ENCODE measurements around the gene OR56B4. TPM values are rescaled to one million over a fixed set of nuclear protein-coding genes. Genes with fewer than 3 reads are reported as not detected.
"Not testable (repeated sequence)": the region's sequence is repeated elsewhere in the genome, so short reads cannot be mapped to it uniquely, and the experiment has no call there.

OR56B4 gene, protein sequence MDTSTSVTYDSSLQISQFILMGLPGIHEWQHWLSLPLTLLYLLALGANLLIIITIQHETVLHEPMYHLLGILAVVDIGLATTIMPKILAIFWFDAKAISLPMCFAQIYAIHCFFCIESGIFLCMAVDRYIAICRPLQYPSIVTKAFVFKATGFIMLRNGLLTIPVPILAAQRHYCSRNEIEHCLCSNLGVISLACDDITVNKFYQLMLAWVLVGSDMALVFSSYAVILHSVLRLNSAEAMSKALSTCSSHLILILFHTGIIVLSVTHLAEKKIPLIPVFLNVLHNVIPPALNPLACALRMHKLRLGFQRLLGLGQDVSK
- total RNA-seq (not detected), total RNA-seq (0 to 0.07 (median 0) reads per million in 29 experiments)
- total RNA-seq (2013), result not detected

DNA sequence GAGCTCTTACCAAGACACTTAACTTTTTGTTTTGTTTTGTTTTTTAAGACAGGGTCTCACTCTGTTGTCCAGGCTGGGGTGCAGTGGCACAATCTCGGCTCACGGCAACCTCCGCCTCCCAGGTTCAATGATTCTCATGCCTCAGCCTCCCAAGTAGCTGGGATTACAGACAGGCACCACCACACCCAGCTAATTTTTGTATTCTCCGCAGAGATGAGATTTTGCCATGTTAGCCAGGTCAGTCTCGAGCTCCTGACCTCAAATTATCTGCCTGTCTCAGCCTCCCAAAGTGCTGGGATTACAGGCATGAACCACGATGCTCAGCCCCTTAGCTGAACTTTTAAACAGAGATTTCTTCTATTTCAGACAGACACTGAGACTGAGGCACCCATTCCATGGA is at the start of gene OR56B4:
OR56B4 (plus strand) TSS at position 301 of the 400 bp plus-strand sequence; CDS start at position 396, 95 bp downstream.
- POLR2A ChIA-PET; H3K27ac ChIP-seq (ENCODE audit: low read length); H3K27ac Mint-ChIP-seq; H3K9me3 Mint-ChIP-seq; H3K27me3 ChIP-seq (replicated peaks in 1 of 2; ENCODE audit: control insufficient read depth in 2 of 2, extremely low read depth in 1 of 2, insufficient read depth in 2 of 2, low read length in 1 of 2); H3K9me3 ChIP-seq; H3K36me3 Mint-ChIP-seq; ATAC-seq (replicated peaks in 1 of 4); H3K4me3 ChIP-seq (ENCODE audit: control insufficient read depth in 1 of 2, extremely low read depth in 1 of 2, low read length in 1 of 2); DNase-seq; H3K4me1 ChIP-seq (ENCODE audit: control insufficient read depth in 1 of 2, extremely low read depth in 1 of 2, insufficient read depth in 2 of 2, low read length in 2 of 2); H3K4me3 Mint-ChIP-seq; H3K4me1 Mint-ChIP-seq; H3K36me3 ChIP-seq (ENCODE audit: control insufficient read depth in 2 of 2, extremely low read depth in 1 of 2, insufficient read depth in 1 of 2, low read length in 1 of 2): not testable (repeated sequence)
- 76% methylated on average over 6 of the region's 6 CpGs for WGBS (ENCODE audit: insufficient coverage)
- CTCF ChIA-PET, result interaction anchor here in 1 of 2 donors (0.6 kb wide), 1 partner anchor 235 kb away, joined by 3 read pairs; no protein-coding TSS in a partner anchor
- peaks cover 16 to 23% of the 10 kb centered on the region in 2 donors for H3K27me3 Mint-ChIP-seq

GRCh38 chr11:6061475-6061874 is 46.0 kb upstream of the OR56B4 start:
- no peak overlapping the region for H3K27ac Mint-ChIP-seq
- H3K27me3 Mint-ChIP-seq, result peaks cover 10 to 35% of the 10 kb centered on the region in 2 donors
- ChIA-PET POLR2A (no interaction called here), CTCF (no interaction called here)
- no peaks in the 10 kb centered on the region for H3K4me1 Mint-ChIP-seq
- 59% methylated on average over 2 of the region's 3 CpGs for WGBS (ENCODE audit: insufficient coverage)
- no peaks in the 10 kb centered on the region for H3K9me3 Mint-ChIP-seq
- no peak overlapping the region for H3K4me3 Mint-ChIP-seq
- Histone ChIP-seq H3K9me3 (no peaks in the 10 kb centered on the region), H3K27me3 (replicated peaks in 1 of 2; ENCODE audit: control insufficient read depth in 2 of 2, extremely low read depth in 1 of 2, insufficient read depth in 2 of 2, low read length in 1 of 2) (no peaks in the 10 kb centered on the region), H3K4me1 (ENCODE audit: control insufficient read depth in 1 of 2, extremely low read depth in 1 of 2, insufficient read depth in 2 of 2, low read length in 2 of 2) (no peaks in the 10 kb centered on the region), H3K27ac (ENCODE audit: low read length) (no peak overlapping the region), H3K36me3 (ENCODE audit: control insufficient read depth in 2 of 2, extremely low read depth in 1 of 2, insufficient read depth in 1 of 2, low read length in 1 of 2) (no peaks in the 10 kb centered on the region), H3K4me3 (ENCODE audit: control insufficient read depth in 1 of 2, extremely low read depth in 1 of 2, low read length in 1 of 2) (no peak overlapping the region)
- DNase-seq (no peak), ATAC-seq (replicated peaks in 1 of 4) (no peak)
- H3K36me3 Mint-ChIP-seq, result no peaks in the 10 kb centered on the region

DNA sequence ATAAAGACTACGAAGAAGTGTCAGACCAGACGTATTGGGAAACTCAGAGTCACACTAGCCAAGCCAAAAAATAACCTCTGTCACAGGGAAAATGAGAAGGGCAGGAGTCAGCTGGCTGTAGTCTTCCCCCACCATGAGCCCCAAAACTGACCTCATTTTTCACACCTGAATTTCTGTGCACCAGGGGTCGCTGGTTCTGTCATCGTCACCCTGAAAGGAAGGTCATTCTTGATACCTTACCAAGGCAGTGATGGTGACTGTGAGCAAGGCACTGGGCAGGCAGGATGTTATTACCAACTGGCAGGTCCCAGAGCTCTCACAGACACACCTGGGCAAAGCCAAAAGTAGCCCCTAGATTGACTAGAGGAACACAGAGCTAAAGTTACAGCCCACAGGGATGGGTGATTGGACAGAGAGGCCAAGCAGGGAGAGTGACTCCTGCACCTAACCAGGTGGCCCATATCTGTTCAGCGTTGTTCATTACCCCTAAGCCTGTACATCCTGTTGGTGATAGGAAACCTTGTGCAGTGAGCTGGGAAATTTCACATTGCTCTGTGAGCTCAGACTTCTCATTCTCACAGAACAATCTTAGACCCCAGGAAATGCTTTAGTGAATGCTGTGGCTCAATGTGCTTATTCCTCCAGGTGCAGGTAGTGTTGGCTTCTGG is 44.7 kb upstream of the OR56B4 start:
- no peaks in the 10 kb centered on the region for H3K27me3 ChIP-seq (replicated peaks in 1 of 2; ENCODE audit: control insufficient read depth in 2 of 2, extremely low read depth in 1 of 2, insufficient read depth in 2 of 2, low read length in 1 of 2)
- WGBS (ENCODE audit: insufficient coverage), result no CpG with 5 or more reads among the region's 5 CpGs

DNA sequence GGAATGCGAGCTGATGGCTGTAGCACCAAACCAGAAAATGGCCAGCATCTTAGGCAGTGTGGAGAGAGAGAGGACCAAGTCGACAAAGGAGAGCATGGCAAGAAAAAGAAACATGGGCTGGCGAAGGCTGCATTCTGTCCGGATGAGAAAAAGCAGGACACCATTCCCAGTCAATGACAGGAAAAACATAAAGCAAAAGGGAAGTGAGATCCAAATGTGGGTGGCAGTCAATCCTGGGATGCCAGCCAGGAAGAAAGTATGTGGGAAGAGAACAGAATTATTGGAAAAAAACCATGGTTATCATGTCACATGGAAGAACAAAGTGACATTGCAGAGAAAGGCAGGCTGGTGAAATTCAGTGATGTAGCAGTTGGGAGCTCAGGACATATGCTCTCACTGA is 40.0 kb upstream of the OR56B4 start:
- H3K4me3 ChIP-seq (ENCODE audit: control insufficient read depth in 1 of 2, extremely low read depth in 1 of 2, low read length in 1 of 2), result no peak overlapping the region
- H3K36me3 ChIP-seq (ENCODE audit: control insufficient read depth in 2 of 2, extremely low read depth in 1 of 2, insufficient read depth in 1 of 2, low read length in 1 of 2), result no peaks in the 10 kb centered on the region
- whole genome bisulfite sequencing (ENCODE audit: insufficient coverage), result 33% methylated on average over 1 of the region's 4 CpGs
- peaks cover 0 to 26% of the 10 kb centered on the region in 2 donors for H3K27me3 Mint-ChIP-seq
- no peaks in the 10 kb centered on the region for H3K4me1 ChIP-seq (ENCODE audit: control insufficient read depth in 1 of 2, extremely low read depth in 1 of 2, insufficient read depth in 2 of 2, low read length in 2 of 2)
- no peak for ATAC-seq (replicated peaks in 1 of 4)
- H3K4me3 Mint-ChIP-seq, result no peak overlapping the region
- H3K36me3 Mint-ChIP-seq, result no peaks in the 10 kb centered on the region
- ChIA-PET CTCF (no interaction called here), POLR2A (no interaction called here)
- no peaks in the 10 kb centered on the region for H3K4me1 Mint-ChIP-seq
- H3K27ac ChIP-seq (ENCODE audit: low read length), result no peak overlapping the region
- no peak overlapping the region for H3K27ac Mint-ChIP-seq
- no peaks in the 10 kb centered on the region for H3K9me3 Mint-ChIP-seq
- DNase-seq, result no peak
- no peaks in the 10 kb centered on the region for H3K27me3 ChIP-seq (replicated peaks in 1 of 2; ENCODE audit: control insufficient read depth in 2 of 2, extremely low read depth in 1 of 2, insufficient read depth in 2 of 2, low read length in 1 of 2)
- no peaks in the 10 kb centered on the region for H3K9me3 ChIP-seq

More for the DNA sequence above, 44.7 kb upstream of the OR56B4 start:
- ChIA-PET CTCF (no interaction called here), POLR2A (no interaction called here)
- H3K4me1 ChIP-seq (ENCODE audit: control insufficient read depth in 1 of 2, extremely low read depth in 1 of 2, insufficient read depth in 2 of 2, low read length in 2 of 2), result no peaks in the 10 kb centered on the region
- no peaks in the 10 kb centered on the region for H3K4me1 Mint-ChIP-seq
- H3K36me3 ChIP-seq (ENCODE audit: control insufficient read depth in 2 of 2, extremely low read depth in 1 of 2, insufficient read depth in 1 of 2, low read length in 1 of 2), result no peaks in the 10 kb centered on the region
- no peaks in the 10 kb centered on the region for H3K9me3 Mint-ChIP-seq
- no peaks in the 10 kb centered on the region for H3K9me3 ChIP-seq
- H3K36me3 Mint-ChIP-seq, result no peaks in the 10 kb centered on the region
- DNase-seq (peak in 1 of 35 experiments; percentile 10), ATAC-seq (replicated peaks in 1 of 4) (no peak)
- no peak overlapping the region for H3K4me3 Mint-ChIP-seq
- no peak overlapping the region for H3K27ac Mint-ChIP-seq
- H3K4me3 ChIP-seq (ENCODE audit: control insufficient read depth in 1 of 2, extremely low read depth in 1 of 2, low read length in 1 of 2), result no peak overlapping the region
- no peak overlapping the region for H3K27ac ChIP-seq (ENCODE audit: low read length)
- peaks cover 10 to 35% of the 10 kb centered on the region in 2 donors for H3K27me3 Mint-ChIP-seq

- WGBS (ENCODE audit: insufficient coverage), result 63% methylated on average over 1 of the region's 2 CpGs
Measured at GRCh38 chr11:6076443-6076842, 31.0 kb upstream of the OR56B4 start.

GRCh38 chr11:6077723-6078122 is 29.8 kb upstream of the OR56B4 start:
- DNase-seq (no peak), ATAC-seq (replicated peaks in 1 of 4) (no peak)
- H3K36me3 ChIP-seq (ENCODE audit: control insufficient read depth in 2 of 2, extremely low read depth in 1 of 2, insufficient read depth in 1 of 2, low read length in 1 of 2), result no peaks in the 10 kb centered on the region
- H3K27me3 ChIP-seq (replicated peaks in 1 of 2; ENCODE audit: control insufficient read depth in 2 of 2, extremely low read depth in 1 of 2, insufficient read depth in 2 of 2, low read length in 1 of 2), result peaks cover 0 to 10% of the 10 kb centered on the region in 2 experiments
- CTCF ChIA-PET, result no interaction called here
- no peak overlapping the region for H3K4me3 Mint-ChIP-seq
- H3K27me3 Mint-ChIP-seq, result peaks cover 9 to 32% of the 10 kb centered on the region in 2 donors
- no peak overlapping the region for H3K27ac ChIP-seq (ENCODE audit: low read length)
- 92% methylated on average over 6 of the region's 6 CpGs for WGBS (ENCODE audit: insufficient coverage)
- no peaks in the 10 kb centered on the region for H3K4me1 ChIP-seq (ENCODE audit: control insufficient read depth in 1 of 2, extremely low read depth in 1 of 2, insufficient read depth in 2 of 2, low read length in 2 of 2)
- H3K9me3 Mint-ChIP-seq, result peaks cover 9 to 16% (median 16%) of the 10 kb centered on the region in 3 donors
- no peak overlapping the region for H3K4me3 ChIP-seq (ENCODE audit: control insufficient read depth in 1 of 2, extremely low read depth in 1 of 2, low read length in 1 of 2)
- POLR2A ChIA-PET, result no interaction called here
- no peaks in the 10 kb centered on the region for H3K36me3 Mint-ChIP-seq
- H3K27ac Mint-ChIP-seq, result no peak overlapping the region
- H3K9me3 ChIP-seq, result no peaks in the 10 kb centered on the region
- H3K4me1 Mint-ChIP-seq, result no peaks in the 10 kb centered on the region

More at GRCh38 chr11:6076443-6076842, 31.0 kb upstream of the OR56B4 start:
- H3K4me1 Mint-ChIP-seq; H3K36me3 Mint-ChIP-seq; CTCF ChIA-PET; H3K27me3 ChIP-seq (replicated peaks in 1 of 2; ENCODE audit: control insufficient read depth in 2 of 2, extremely low read depth in 1 of 2, insufficient read depth in 2 of 2, low read length in 1 of 2); H3K36me3 ChIP-seq (ENCODE audit: control insufficient read depth in 2 of 2, extremely low read depth in 1 of 2, insufficient read depth in 1 of 2, low read length in 1 of 2); H3K4me3 Mint-ChIP-seq; H3K9me3 ChIP-seq; H3K27ac ChIP-seq (ENCODE audit: low read length); POLR2A ChIA-PET; DNase-seq; H3K27ac Mint-ChIP-seq; ATAC-seq (replicated peaks in 1 of 4); H3K4me3 ChIP-seq (ENCODE audit: control insufficient read depth in 1 of 2, extremely low read depth in 1 of 2, low read length in 1 of 2); H3K4me1 ChIP-seq (ENCODE audit: control insufficient read depth in 1 of 2, extremely low read depth in 1 of 2, insufficient read depth in 2 of 2, low read length in 2 of 2): not testable (repeated sequence)
- peaks cover 4 to 16% (median 16%) of the 10 kb centered on the region in 3 donors for H3K9me3 Mint-ChIP-seq
- H3K27me3 Mint-ChIP-seq, result peaks cover 9 to 42% of the 10 kb centered on the region in 2 donors

All from T-cell (primary cell).